HG03045 (cell line): ENCODE results near the gene WBP4.
"Not testable (repeated sequence)": the region's sequence is repeated elsewhere in the genome, so short reads cannot be mapped to it uniquely, and the experiment has no call there.

Source experiments
- ATAC-seq: cut with Tn5 transposase; IDR thresholded peaks from one replicate; pipeline ENCODE4 v1.9.1; 2021; ENCODE audit warnings: mild to moderate bottlenecking, moderate library complexity; ENCODE audit not compliant: unreplicated experiment

Gene WBP4

DNA sequence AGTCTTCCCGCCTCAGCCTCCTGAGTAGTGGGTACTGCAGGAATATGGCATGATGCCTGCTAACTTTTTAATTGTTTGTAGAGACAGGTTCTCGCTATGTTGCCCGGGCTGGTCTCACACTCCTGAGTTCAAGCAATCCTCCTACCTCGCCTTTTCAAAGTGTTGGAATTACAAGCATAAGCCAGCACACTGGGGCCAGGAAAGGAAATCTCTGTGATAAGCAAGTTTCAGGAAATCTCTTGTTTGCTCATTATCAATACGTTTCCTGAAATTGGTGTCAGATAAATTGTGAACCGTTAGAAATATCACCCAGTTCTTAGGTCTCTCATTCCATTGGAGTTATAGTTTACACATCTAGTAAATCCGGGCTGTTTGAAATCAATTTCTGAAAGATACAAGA lies 14.2 kb downstream of the WBP4 start:
- no peak for ATAC-seq

DNA sequence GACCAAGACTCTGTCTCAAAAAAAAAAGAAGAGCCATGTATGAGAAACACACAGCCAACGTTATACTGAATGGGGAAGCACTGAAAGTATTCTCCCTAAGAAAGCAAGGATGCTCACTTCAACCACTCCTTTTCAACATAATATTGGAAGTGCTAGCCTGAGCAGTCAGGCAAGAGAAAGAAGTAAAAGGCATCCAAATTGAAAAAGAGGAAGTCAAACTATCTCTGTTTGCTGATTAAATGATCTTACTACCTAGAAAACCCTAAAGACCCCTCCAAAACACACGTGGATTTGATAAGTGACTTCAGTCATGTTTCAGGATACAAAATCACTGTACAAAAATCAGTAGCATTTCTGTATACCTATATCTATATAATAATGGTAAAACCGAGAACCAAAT lies 16.2 kb downstream of the WBP4 start:
- no peak for ATAC-seq

DNA sequence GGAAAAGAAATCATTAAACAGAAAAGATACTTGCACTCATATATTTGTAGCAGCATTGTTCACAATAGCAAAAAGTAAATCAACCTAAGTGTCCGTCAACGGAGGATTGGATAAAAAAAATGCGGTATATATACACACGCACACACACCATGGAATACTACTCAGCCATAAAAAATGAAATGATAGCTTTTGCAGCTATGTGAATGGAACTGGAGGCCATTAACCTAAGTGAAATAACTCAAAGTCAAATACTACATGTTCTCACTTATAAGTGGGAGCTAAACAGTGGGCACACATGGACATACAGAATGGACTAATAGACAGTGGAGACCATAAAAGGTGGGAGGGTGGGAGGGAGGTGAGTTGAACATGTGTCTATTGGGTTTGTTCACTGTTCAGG lies 18.4 kb downstream of the WBP4 start:
- ATAC-seq: no peak

DNA sequence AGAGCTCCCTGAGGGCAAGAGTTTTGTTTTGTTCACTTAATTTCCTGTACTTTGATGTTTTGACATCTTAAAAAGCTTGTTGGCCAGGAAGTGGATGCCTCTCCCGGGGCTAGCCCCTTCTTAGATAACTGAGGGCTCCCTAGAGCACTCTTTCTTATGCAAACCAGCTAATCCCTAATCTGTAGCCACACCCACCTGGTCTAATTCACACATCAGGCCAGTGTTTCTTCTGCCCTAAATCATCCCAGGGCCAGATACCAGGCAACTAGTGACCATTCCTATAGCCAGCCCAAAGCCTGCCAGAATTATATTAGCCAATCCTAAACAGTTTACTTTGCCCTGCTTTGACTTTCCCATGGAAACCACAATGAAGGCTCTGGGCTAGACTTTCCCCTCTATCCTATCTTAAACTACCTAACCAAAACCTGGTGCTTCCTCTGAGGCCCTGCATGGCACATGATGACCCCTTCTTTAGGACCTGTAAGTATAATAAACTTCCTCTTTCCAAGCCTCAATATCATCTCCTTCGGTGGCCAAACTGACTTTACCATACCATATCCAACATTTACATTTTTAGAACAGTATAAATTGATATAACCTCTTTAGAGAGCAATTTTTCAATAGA lies 24.8 kb downstream of the WBP4 start:
- ATAC-seq: no peak

DNA sequence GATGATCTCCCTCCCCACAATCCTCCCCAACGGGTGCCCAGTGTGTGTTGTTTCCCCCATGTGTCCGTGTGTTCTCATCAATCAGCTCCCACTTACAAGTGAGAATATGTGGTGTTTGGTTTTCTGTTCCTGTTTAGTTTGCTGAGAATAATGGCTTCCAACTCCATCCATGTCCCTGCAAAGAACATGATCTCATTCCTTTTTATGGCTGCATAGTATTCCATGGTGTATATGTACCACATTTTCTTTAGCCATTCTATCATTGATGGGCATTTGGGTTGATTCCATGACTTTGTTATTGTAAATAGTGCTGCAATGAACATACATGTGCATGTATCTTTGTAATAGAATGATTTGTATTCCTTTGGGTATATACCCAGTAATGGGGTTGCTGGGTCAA lies 34.4 kb downstream of the WBP4 start:
- not testable (repeated sequence) for ATAC-seq

DNA sequence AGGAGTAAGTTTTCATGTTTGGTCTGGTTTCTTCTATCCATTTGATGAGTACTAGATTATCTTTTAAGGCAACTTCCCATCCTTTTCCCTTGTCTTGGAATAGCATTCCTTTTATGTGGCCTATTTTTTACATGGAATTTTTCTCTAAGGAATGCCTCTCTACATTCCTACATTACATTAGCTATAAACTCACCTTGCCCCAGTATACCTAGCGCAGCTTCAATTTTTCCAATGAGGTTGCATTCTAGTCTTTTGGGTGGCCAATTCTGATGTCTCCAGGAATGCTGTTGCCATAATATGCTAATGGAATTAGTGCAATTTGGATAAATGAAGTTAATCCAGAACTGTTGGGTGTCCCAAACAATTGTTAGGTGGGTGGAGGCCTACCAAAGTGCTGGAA lies 37.5 kb downstream of the WBP4 start:
- ATAC-seq: no peak

DNA sequence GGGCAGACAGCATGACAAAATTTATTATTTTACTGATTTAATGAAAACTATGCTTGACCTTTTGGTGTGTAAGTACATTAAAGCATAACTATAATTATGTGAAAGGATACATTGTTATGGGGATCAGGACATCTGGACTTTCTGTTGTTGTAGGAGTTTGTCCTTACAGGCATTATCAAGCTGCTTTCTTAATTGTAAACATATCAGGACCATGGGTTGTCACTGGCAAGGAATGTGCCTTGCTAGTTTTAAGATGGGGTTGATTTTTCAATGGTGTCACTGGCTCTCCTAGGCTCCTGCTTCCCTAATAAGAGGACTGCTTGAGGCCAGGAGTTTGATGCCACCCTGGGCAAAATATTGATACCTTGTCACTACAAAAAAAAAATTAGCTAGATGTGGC lies 38.7 kb downstream of the WBP4 start:
- no peak for ATAC-seq

DNA sequence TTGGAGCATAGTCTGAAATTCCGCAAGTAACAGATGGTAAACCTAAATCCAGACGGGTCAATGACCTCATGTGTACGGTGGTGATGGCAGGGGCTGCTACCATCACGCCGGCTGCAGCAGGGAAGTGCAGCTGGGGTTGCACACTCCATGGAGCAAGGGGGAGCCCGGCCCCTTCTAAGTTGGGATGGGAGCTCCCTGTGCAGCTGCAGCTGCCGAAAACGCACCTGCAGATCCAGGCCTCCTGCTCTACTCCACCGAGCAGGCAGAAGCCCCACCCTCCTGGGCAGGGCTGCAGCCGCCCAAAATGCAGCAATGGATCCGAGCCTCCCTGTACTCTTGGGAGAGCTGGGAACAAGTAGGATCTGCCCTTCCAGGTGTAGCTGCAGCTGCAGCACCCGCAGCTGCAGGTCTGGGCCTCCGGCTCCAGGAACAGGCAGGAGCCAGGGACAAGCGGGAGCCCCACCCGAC lies 45.8 kb downstream of the WBP4 start:
- ATAC-seq: no peak

DNA sequence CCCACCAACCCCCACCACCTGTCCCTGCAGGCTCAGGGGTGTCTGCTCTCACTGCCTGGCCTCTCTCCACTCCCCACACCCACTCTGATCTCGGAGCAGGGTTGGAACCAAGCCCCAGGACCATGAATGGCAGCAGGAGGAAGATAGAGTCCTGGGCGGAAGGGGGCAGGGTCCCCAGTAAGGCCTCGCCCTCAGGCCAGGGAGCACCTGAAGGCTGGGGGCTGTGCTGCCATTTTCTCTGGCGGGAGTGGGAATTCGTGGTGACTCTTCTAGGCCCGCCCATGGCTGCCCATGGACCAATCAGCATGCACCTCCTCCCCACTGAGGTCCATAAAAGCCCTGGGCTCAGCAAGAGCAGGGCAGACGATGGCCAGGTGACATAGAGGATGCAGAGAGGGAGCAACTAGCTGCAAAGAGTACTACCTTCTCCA lies 46.3 kb downstream of the WBP4 start:
- ATAC-seq: no peak

DNA sequence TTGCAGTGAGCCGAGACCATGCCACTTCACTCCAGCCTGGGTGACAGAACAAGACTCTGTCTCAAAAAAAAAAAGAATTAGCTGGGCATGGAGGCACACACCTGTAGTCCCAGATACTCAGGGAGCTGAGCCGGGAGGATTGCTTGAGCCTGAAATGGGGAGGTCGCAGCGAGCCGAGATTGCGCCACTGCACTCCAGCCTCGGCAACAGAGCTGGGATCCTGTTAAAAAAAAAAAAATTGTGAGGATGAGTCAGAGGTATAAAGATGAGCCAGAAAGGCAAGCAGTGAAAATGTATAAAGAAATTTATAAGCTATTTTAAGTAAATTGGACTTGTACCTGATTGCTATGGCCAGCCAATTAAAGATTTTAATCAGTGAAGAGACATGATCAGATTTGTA lies 50.1 kb downstream of the WBP4 start:
- ATAC-seq: no peak

DNA sequence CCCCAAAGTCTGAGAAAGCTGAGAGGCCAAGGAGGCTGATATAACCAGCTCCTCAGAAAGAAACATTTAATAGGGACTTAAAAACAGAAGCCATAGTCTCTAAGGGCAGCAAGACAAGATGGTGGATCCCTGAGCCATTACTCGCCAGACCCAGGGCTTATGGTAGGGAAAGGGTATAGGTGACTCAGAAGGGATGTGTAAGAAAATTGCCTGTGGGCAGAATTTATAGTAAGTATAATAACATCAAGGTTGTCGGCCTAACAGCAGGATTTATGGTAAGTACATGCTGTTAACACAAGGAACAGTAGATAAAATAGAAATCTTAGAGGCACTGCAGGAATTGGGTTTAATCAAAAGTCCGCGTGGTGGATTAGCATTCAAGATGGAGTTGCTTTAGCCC lies 56.6 kb downstream of the WBP4 start:
- no peak for ATAC-seq

DNA sequence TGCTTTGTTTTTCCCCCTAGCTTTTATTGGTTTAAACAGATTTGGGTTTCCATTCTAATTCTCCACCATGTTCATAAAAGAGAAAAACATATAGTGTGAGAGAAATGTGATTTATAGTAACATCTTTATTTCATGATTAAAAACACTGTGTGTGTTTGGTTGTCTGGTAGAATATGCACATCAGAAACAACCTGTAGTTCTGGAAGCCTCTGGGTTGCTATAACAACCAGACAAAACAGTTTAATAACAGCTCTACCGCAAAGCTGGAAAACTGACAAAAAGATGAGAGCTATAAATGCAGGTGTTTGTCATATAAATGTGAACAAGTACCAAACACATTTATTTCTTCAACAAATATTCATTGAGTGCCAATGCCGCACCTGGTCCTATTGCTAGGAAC lies 61.5 kb downstream of the WBP4 start:
- no peak for ATAC-seq

DNA sequence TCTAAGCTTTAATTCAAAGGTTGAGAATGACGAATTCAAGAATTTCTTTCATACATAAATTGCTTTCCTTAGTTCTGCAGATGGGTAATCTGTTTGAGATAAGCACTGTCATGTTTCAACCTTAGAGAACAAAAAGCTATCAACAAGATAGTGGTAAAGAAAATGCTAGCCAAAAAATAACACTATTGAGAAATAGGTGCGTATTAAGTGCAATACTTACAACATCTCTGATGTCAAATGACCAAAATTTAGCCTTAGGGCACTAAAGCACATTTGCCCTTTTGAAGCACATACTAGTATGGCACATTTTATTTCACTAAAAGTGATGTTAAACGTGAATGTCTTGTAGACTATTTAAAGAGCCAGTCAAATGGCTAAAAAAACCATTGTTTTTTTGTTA lies 66.4 kb downstream of the WBP4 start:
- ATAC-seq: no peak

DNA sequence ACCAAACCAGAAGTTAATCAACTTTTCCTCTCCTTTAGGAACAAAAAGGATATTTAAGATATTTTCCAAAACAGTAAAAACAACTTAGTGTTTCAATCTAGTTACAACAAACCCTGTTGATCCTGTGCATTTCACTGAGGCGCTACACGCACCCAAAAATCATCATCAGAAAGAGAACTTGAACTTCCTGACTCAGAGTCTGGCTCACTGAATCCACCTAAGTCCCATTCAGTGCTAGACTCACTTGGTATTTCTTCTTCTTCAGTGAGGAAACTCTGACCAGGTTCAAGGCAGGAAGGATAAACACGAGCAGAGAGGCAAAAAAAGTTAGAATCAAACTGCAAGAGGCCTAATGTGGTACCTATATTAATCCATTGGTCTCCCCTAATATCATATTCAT lies 69.0 kb downstream of the WBP4 start:
- ATAC-seq: no peak

DNA sequence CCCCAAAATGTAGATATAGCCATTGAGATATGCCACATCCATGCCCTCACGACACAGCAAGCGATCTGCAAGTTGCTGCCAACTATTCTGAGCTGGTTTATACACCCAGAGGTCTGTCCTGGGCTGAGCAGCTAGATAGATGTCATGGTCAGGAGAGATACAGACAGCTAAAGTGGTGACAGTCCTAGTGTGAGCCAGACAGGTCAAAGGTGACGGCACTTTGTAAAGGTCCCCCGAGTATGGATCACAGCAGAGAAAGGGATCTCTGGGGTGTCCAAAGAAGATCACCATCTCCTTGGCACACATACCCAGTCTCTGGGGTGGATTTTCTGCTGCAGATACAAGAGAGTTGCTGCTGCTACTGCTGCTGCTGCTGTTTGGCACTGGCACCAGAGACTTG lies 69.9 kb downstream of the WBP4 start:
- ATAC-seq: not testable (repeated sequence)

DNA sequence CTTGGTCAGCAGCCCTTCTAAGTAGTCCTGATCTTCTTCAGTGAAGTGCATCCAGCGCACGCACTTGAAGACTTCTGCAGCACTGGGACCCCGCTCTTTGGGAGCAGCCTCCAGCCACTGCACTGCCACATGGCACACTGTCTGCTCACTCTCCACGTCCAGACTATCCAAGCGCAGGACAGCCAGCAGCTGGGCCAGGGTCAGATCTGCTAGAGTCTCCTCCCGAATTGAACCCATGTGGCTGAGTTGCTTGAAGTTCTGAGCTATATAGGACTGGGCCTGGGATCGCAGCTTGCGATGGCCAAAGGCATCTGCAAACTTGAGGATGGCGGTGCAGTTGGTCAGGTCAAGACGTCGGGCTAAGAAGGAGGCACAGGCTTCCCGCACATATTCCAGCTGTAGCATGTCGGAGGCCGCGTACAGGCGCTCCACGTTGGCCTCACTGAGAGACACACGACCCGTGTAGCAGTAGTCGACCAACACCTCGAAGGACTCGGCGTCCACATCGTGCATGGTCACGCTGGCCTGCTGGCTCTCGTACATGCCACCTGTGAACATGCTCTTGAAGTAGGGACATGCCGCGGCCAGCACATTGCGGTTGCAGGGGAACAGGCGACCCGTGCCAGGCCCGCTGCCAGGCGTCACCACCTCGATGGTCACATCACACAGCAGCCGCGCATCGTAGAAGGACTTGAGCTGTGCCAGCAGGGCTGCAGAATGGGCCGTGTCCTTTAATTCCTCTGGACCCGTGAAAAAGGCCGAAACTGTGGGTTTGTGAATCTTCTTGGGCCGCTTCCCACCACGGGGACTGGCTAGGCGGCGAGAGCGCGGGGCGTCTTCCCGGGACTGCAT lies 70.6 kb downstream of the WBP4 start:
- ATAC-seq: peak; percentile 9

DNA sequence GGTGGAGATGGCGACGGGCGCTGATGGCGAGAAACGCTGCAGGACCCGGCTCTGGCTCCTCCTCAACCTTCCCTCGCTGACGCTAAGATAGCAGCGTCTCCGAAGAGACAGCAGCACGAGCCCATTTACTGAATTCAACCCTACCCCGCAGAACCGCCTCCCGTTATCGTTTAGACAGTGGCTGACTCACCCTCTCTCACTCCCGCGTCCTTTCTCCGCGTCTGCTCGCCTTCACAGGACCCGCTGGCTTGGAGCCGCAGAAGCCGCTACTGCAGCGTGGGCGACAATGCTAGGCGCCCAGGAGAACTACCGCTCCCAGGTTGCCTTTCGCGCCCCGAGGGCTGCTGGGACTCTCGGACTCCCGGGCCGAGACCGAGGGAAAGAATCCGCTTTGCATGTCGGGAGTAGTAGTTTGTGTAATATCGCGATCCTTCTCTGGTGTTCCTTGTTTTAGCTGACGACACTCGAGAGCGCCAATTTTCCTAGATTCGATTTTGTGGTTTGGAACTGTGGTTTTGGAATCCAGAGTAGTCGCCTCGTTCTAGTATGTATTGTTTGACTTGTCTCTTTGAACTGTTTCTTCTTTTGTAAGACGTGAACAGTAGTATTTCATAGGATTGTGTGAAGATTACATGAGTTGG lies 71.3 kb downstream of the WBP4 start, which contains the start of gene KBTBD6:
TSS of gene KBTBD6 (minus strand) at position 291 of the 641 bp plus-strand sequence. CDS start 291 bp downstream, outside the sequence.
- peak; percentile 98 for ATAC-seq
